A673 (cell line): ENCODE measurements around the gene RUBCNL. TPM values are rescaled to one million over a fixed set of nuclear protein-coding genes. Genes with fewer than 3 reads are reported as not detected.

Experiments used
- BruUV-seq: library from RNA; stranded (reverse); fragments of 400-500 nt; replicated peaks from 2 replicates; lab custom pipeline; 2021; lab: Mats Ljungman, UMichigan
- CTCF ChIA-PET: fragments of 300-600 bp; sonication (Branson Sonifier 250); formaldehyde crosslinking; loops from one replicate; lab custom pipeline; 2022; ENCODE audit warnings: antibody characterized with exemption; lab: Charles Lee
- POLR2A ChIA-PET: fragments of 300-600 bp; sonication (Branson Sonifier 250); formaldehyde crosslinking; loops from one replicate; lab custom pipeline; 2022; ENCODE audit warnings: antibody characterized with exemption; ENCODE audit not compliant: low non-redundant PET; lab: Charles Lee
- DNase-seq: peaks from one replicate; pipeline ENCODE4 v3.0.0-alpha.2; 2015; ENCODE audit warnings: low spot score
- H3K27ac ChIP-seq: fragments of 200-600 bp; sonication (generic); 2 replicates; pipeline ENCODE4 v1.5.1; 2016; ENCODE audit warnings: mixed run types, low read depth, mild to moderate bottlenecking, mixed read lengths, antibody characterized with exemption, low read length; ENCODE audit not compliant: poor library complexity, severe bottlenecking
- H3K27me3 ChIP-seq: fragments of 200-600 bp; sonication (generic); replicated peaks from 2 replicates; pipeline ENCODE4 v1.6.1; 2017; ENCODE audit warnings: mixed run types, low read depth, mild to moderate bottlenecking, mixed read lengths, antibody characterized with exemption, low read length; ENCODE audit not compliant: insufficient read depth, poor library complexity
- H3K36me3 ChIP-seq: fragments of 200-600 bp; sonication (generic); 2 replicates; pipeline ENCODE4 v1.6.1; 2016; ENCODE audit warnings: mixed run types, mild to moderate bottlenecking, mixed read lengths, antibody characterized with exemption, low read length; ENCODE audit not compliant: insufficient read depth, poor library complexity, severe bottlenecking
- H3K4me1 ChIP-seq: fragments of 200-600 bp; sonication (generic); 2 replicates; pipeline ENCODE4 v1.6.1; 2017; ENCODE audit warnings: mixed run types, mild to moderate bottlenecking, mixed read lengths, antibody characterized with exemption, low read length; ENCODE audit not compliant: insufficient read depth, poor library complexity, severe bottlenecking
- H3K4me3 ChIP-seq: fragments of 200-600 bp; sonication (generic); 2 replicates; pipeline ENCODE4 v1.5.1; 2016; ENCODE audit warnings: low read depth, mixed run types, mild to moderate bottlenecking, mixed read lengths, low read length; ENCODE audit not compliant: poor library complexity, severe bottlenecking
- H3K9me3 ChIP-seq: fragments of 200-600 bp; sonication (generic); 2 replicates; pipeline ENCODE4 v1.6.1; 2016; ENCODE audit warnings: mixed run types, low read depth, mild to moderate bottlenecking, mixed read lengths, antibody characterized with exemption, low read length; ENCODE audit not compliant: poor library complexity, severe bottlenecking
- EZH2 ChIP-seq: fragments of 200-600 bp; sonication (generic); IDR thresholded peaks from 2 replicates; pipeline ENCODE4 v1.6.1; 2017; ENCODE audit warnings: borderline replicate concordance, low read depth, mild to moderate bottlenecking, mixed read lengths, antibody characterized with exemption, low read length; ENCODE audit not compliant: poor library complexity, severe bottlenecking
- intact Hi-C: fragments of 100-400 bp; cut with micrococcal nuclease; formaldehyde crosslinking; loops from one replicate; pipeline ENCODE4 v1.10.0; 2022; ENCODE audit not compliant: unreplicated experiment
- total RNA-seq: library from RNA; stranded (reverse); gene quantifications from 2 replicates; pipeline ENCODE4 v1.2.3, GENCODE V29; 2021
- TF ChIP-seq, protein P1 (sequence below): fragments of 300-800, 200-600 bp; sonication (generic); conservative IDR thresholded peaks from 2 replicates; pipeline ENCODE4 v1.5.1; 2017; ENCODE audit warnings: low read depth, mild to moderate bottlenecking, antibody characterized with exemption, low read length, moderate library complexity, mixed read lengths

Gene RUBCNL
- total RNA-seq, 1 experiment from 2014 or later = 126 TPM

DNA sequence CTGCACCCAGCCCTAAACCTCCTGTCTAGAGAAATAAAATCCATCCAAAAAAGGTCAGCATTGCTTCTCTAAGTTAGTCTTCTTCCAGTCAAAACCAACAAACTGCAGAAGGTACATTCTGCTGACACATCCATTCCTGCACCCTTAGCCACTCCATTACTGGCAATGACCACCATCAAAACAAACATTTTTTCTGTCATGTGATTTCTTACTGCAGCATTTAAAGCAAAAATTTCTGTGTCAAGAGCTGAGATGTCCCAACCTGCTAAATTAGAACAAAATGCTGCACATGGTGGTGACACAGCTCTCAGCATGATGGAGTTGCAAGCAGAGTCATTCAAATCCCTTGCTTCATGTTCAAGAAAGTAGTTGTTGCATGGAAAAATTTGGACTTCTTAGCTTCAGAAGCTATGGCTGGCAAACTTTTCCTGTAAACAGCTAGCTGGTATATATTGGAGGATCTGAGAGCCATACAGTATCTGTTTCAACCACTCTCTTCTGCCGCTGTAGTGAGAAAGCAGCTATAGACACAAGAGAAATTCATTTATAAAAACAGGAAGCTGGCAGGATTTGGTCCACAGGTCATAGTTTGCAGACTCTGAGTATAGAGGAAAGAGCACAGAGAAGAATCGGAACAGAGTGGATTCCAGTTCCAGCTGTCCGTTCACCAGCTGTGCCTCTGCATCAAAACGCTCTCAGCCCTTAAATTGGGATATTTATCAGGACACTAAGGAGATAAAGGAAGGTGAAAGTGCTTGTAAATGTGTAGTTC lies 17.4 kb downstream of the RUBCNL start:
- no peak for DNase-seq

DNA sequence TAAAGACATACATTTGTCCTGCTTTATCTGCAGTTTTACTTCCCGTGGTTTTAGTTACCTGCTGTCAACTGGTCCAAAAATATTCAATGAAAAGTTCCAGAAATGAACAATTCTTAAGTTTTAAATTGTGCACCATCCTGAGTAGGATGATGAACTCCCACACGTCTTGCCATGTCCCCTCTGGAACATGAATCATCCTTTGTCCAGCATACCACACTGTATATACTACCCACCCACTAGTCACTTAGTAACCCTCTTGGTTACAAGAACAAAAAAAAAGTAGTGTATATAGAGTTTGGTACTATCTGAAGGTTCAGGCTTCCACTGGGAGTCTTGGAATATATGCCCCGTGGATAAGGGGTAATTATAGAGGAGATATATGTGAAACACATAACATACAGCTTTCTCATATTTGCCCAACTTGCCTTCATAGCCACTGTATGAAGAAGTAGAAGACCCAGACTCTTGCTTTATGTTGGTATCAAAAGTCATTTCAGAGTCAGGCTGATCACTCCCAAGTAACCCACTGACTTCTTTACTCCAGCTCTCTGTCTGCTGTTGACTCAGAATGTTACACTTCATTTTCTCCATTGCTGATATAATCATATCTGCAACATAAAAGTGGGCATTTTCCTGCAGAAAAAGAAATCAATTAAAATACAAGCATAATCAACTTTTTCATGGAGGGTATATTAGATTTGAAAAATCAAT lies 19.3 kb downstream of the RUBCNL start:
- Histone ChIP-seq H3K4me1 (peaks cover 20% of the 10 kb centered on the region), H3K36me3 (peaks cover 98% of the 10 kb centered on the region), H3K4me3 (no peak overlapping the region), H3K27ac (no peak overlapping the region), H3K9me3 (no peaks in the 10 kb centered on the region), H3K27me3 (no peaks in the 10 kb centered on the region)
- ChIA-PET CTCF (no interaction called here), POLR2A (interaction anchor here (0.6 kb wide), 1 partner anchor 900 kb away, joined by 4 read pairs; no protein-coding TSS in a partner anchor)
- TF ChIP-seq EZH2 = no peak
- TF ChIP-seq, protein P1, sequence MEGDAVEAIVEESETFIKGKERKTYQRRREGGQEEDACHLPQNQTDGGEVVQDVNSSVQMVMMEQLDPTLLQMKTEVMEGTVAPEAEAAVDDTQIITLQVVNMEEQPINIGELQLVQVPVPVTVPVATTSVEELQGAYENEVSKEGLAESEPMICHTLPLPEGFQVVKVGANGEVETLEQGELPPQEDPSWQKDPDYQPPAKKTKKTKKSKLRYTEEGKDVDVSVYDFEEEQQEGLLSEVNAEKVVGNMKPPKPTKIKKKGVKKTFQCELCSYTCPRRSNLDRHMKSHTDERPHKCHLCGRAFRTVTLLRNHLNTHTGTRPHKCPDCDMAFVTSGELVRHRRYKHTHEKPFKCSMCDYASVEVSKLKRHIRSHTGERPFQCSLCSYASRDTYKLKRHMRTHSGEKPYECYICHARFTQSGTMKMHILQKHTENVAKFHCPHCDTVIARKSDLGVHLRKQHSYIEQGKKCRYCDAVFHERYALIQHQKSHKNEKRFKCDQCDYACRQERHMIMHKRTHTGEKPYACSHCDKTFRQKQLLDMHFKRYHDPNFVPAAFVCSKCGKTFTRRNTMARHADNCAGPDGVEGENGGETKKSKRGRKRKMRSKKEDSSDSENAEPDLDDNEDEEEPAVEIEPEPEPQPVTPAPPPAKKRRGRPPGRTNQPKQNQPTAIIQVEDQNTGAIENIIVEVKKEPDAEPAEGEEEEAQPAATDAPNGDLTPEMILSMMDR = no peak
- no TSS peak for BruUV-seq
- intact Hi-C loops = no loop called here
- DNase-seq = no peak

More for the DNA sequence above, 17.4 kb downstream of the RUBCNL start:
- POLR2A ChIA-PET = no interaction called here
- no peaks in the 10 kb centered on the region for H3K9me3 ChIP-seq
- no peaks in the 10 kb centered on the region for H3K27me3 ChIP-seq
- intact Hi-C loops = no loop called here
- H3K27ac ChIP-seq = peak overlapping the region; percentile 45
- no TSS peak for BruUV-seq
- TF ChIP-seq EZH2 = no peak
- TF ChIP-seq, protein P1 = no peak
- no peak overlapping the region for H3K4me3 ChIP-seq
- H3K4me1 ChIP-seq = peaks cover 35% of the 10 kb centered on the region
- H3K36me3 ChIP-seq = peaks cover 80% of the 10 kb centered on the region
- CTCF ChIA-PET = no interaction called here

DNA sequence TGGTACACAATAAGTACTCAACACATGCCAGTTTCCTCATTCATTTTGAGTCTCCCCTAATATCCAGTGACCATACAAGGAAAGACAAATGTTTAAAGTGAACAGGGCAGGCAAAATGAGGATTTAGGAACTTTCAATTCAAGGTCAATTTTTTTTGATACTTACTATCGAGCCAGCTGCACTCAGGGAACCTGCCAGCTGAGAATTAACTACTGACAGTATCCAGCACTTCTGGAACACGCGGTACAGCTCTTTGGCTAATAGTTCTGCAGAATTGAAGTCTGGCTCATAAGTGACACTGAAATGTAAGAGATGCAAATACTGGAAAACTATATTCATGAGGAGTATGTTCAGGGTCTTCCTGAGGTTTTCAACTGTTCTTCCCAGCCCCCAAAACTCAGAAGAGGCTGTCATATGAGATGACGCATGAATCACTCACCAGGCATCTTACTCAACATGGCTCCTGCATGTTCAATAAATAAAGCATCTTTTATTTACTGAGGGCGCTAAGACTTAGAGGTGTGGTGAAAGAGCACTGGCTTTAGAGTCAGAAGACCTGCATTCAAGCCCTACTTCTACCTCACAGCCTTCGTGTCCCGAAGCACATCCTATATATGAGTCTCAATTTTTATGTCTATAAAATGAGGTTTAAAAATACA lies 25.6 kb downstream of the RUBCNL start:
- TF ChIP-seq, protein P1 = no peak
- TF ChIP-seq EZH2 = no peak
- intact Hi-C loops = no loop called here

More for the DNA sequence above, 25.6 kb downstream of the RUBCNL start:
- ChIA-PET POLR2A (no interaction called here), CTCF (no interaction called here)
- Histone ChIP-seq H3K36me3 (peaks cover 97% of the 10 kb centered on the region), H3K4me1 (no peaks in the 10 kb centered on the region), H3K4me3 (no peak overlapping the region), H3K9me3 (no peaks in the 10 kb centered on the region), H3K27ac (no peak overlapping the region), H3K27me3 (no peaks in the 10 kb centered on the region)
- no TSS peak for BruUV-seq
- no peak for DNase-seq
